ENCODE measurements around the gene USP54.

DNA sequence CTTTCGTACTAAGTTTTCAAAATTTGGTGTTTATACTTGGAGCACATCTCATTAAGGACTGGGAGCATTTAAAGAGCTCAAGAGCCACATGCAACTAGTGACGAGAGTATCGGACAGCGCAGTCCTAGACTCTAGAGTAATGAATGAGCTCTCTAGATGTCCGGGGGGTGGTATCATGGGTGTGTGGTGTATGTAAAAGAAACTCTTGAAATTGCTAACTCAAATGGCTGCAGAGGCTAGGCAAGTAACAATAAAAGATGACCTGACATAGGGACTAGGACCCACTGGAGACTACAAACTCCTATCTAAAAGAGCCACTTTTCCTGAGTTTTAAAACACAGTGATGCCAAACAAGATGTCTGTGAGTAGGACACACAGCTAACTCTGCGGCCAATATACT is 36.2 kb upstream of the USP54 start:
- TF ChIP-seq SP1 (IDR thresholded peaks at IDR 0.05) (no peak), LEF1 (IDR thresholded peaks at IDR 0.05; ENCODE audit: borderline replicate concordance) (no peak), SUZ12 (IDR thresholded peaks at IDR 0.05) (no peak), L3MBTL2 (conservative IDR thresholded peaks at IDR 0.05) (no peak), FOXM1 (IDR thresholded peaks at IDR 0.05; ENCODE audit: borderline replicate concordance) (no peak), BHLHE40 (IDR thresholded peaks at IDR 0.05; ENCODE audit: borderline replicate concordance) (no peak), FOXK2 (IDR thresholded peaks at IDR 0.05) (no peak), TARDBP (IDR thresholded peaks at IDR 0.05) (no peak), ELF4 (IDR thresholded peaks at IDR 0.05) (no peak), ZNF384 (IDR thresholded peaks at IDR 0.05) (no peak), HDGF (IDR thresholded peaks at IDR 0.05; ENCODE audit: borderline replicate concordance) (no peak)

All from HEK293T (cell line).